Adipocyte (in vitro differentiated cells): ENCODE results near the gene ZNF462.
A peak's percentile ranks its signal among the peaks of the same experiment; 100 is the strongest.

Experiments used
- DNase-seq: peaks from one replicate; pipeline ENCODE4 v3.0.0-alpha.2; 2015; ENCODE audit warnings: low read depth
- H3K27me3 ChIP-seq: replicated peaks from 2 replicates; pipeline ENCODE4 v1.7.0; 2013; ENCODE audit warnings: mild to moderate bottlenecking, low read length, moderate library complexity; ENCODE audit not compliant: control insufficient read depth, insufficient read depth
- H3K36me3 ChIP-seq: 2 replicates; pipeline ENCODE4 v1.7.0; 2013; ENCODE audit warnings: low read length, mild to moderate bottlenecking, moderate library complexity; ENCODE audit not compliant: control insufficient read depth, insufficient read depth, severe bottlenecking
- H3K4me1 ChIP-seq: 2 replicates; pipeline ENCODE4 v1.7.0; 2013; ENCODE audit warnings: mild to moderate bottlenecking, low read length, moderate library complexity; ENCODE audit not compliant: control insufficient read depth, insufficient read depth
- H3K4me3 ChIP-seq: 2 replicates; pipeline ENCODE4 v1.7.0; 2013; ENCODE audit warnings: mild to moderate bottlenecking, low read length, moderate library complexity
- H3K9ac ChIP-seq: 2 replicates; pipeline ENCODE4 v1.7.0; 2013; ENCODE audit warnings: mild to moderate bottlenecking, low read length, moderate library complexity
- H3K9me3 ChIP-seq: 2 replicates; pipeline ENCODE4 v1.7.0; 2013; ENCODE audit warnings: mild to moderate bottlenecking, low read length, moderate library complexity; ENCODE audit not compliant: control insufficient read depth

Gene ZNF462

DNA sequence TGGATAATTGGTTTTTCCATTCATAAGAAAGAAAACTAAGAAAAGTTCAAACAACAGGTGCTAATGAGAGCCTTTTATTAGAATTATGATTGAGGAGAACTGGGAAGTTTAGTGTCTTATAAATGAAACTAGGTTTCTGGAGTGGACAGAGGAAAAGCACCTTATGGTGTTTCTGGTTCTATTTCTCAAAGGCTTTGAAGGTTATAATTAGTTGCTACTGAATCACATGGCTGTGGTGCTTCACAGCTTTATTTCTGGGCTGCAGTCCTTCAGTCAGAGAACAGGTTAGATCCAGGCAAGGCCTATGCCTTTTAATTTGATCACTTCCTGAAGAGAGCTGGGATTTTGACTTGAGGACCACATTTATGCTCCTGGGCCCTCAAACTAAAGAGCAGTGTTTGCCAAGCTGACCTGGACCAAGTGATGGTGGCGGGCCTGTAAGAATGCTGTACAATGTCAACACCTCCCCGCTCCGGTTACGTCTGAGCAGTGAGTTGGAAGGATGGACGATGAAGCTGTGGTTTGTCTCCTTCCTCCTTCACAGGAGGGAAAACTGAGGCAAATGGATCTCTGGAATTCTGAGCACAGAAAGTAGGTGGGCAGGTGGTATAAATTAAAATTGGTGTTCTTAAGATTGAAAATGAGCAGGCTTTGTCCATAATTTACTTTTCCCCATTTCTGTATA lies 56.0 kb downstream of the ZNF462 start:
- no peak for DNase-seq
- no peak overlapping the region for H3K9ac ChIP-seq
- peaks cover 8% of the 10 kb centered on the region for H3K36me3 ChIP-seq
- no peaks in the 10 kb centered on the region for H3K27me3 ChIP-seq
- peaks cover 37% of the 10 kb centered on the region for H3K4me1 ChIP-seq
- no peaks in the 10 kb centered on the region for H3K9me3 ChIP-seq
- H3K4me3 ChIP-seq = no peak overlapping the region

- DNase-seq = no peak
- Histone ChIP-seq H3K9ac (no peak overlapping the region), H3K36me3 (peaks cover 20% of the 10 kb centered on the region), H3K27me3 (no peaks in the 10 kb centered on the region), H3K9me3 (no peaks in the 10 kb centered on the region), H3K4me1 (peaks cover 37% of the 10 kb centered on the region), H3K4me3 (no peak overlapping the region)
These were observed 57.1 kb downstream of the ZNF462 start for GRCh38 chr9:106920091-106920490.

- Histone ChIP-seq H3K4me3 (peak overlapping the region; percentile 62), H3K27me3 (no peaks in the 10 kb centered on the region), H3K9ac (peak overlapping the region; percentile 65), H3K4me1 (peaks cover 37% of the 10 kb centered on the region), H3K36me3 (peaks cover 27% of the 10 kb centered on the region), H3K9me3 (no peaks in the 10 kb centered on the region)
- peak; percentile 19 for DNase-seq
These were observed 57.8 kb downstream of the ZNF462 start for GRCh38 chr9:106920701-106921283.

DNA sequence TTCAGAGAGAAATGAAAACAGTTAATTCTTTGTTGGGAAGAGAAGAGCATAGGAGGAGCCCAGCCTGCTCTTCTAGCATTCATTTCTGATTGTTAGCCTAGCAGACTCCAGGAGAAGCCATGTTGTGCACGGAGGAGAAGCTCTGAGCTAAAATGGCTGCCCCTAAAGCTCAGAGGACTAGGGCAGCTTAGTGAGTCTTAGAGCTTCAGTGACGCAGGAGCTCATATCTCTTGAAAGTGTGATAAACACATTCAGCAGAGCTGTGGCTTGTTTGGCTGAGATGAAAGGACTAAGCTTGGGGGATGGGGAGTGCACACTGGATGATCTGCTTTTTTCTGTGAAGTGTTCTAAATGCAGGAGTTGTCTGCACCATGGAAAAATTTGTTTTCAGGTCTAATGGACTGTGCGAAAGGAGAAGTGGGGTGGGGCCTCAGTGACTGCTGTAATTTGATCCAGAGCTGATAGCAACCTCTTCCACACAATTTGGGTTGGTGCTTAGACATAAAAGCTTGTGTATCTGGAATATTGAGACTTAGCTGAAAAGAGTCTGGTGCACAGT lies 58.5 kb downstream of the ZNF462 start:
- Histone ChIP-seq H3K9ac (peak overlapping the region; percentile 65), H3K4me1 (peaks cover 37% of the 10 kb centered on the region), H3K4me3 (peak overlapping the region; percentile 62), H3K36me3 (peaks cover 33% of the 10 kb centered on the region), H3K27me3 (no peaks in the 10 kb centered on the region), H3K9me3 (no peaks in the 10 kb centered on the region)
- peak; percentile 37 for DNase-seq

DNA sequence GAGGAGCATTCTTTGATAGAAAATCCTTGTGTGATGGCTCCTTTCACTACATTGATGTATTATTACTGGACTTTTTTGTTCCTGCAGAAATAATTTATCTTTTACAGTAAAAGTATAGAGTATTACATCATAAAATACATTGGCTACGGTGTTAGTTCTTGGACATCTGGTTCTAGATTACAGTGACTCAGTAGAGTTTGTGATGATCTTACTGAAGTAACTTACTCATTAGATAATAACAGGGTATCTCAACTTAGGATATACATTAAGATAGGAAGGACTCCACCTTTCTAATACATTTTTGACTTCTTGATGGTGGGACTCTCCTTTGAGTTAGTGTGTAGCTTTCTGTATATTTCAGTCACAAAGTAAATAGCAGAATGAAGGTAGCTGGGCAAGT lies 59.1 kb downstream of the ZNF462 start:
- DNase-seq = peak; percentile 24
- Histone ChIP-seq H3K9ac (peak overlapping the region; percentile 65), H3K36me3 (peaks cover 38% of the 10 kb centered on the region), H3K4me1 (peaks cover 32% of the 10 kb centered on the region), H3K27me3 (no peaks in the 10 kb centered on the region), H3K9me3 (no peaks in the 10 kb centered on the region), H3K4me3 (peak overlapping the region; percentile 62)

DNA sequence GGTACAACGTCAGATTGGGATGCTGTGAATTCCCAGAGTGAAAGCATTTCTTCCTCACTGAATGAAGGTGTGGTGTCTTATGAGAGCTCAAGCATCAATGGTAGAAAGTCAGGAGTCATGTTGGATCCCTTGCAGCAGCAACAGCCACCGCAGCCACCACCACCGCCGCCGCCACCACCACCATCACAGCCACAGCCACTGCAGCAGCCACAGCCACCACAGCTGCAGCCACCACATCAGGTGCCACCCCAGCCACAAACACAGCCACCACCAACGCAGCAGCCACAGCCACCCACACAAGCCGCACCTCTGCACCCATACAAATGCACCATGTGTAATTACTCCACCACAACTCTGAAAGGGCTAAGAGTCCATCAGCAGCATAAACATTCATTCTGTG lies 62.4 kb downstream of the ZNF462 start:
- no peaks in the 10 kb centered on the region for H3K27me3 ChIP-seq
- no peak for DNase-seq
- H3K4me1 ChIP-seq = peaks cover 37% of the 10 kb centered on the region
- H3K4me3 ChIP-seq = no peak overlapping the region
- peaks cover 63% of the 10 kb centered on the region for H3K36me3 ChIP-seq
- no peaks in the 10 kb centered on the region for H3K9me3 ChIP-seq
- H3K9ac ChIP-seq = no peak overlapping the region

- H3K4me3 ChIP-seq = no peak overlapping the region
- no peak overlapping the region for H3K9ac ChIP-seq
- peaks cover 85% of the 10 kb centered on the region for H3K36me3 ChIP-seq
- peaks cover 17% of the 10 kb centered on the region for H3K4me1 ChIP-seq
- no peaks in the 10 kb centered on the region for H3K9me3 ChIP-seq
- H3K27me3 ChIP-seq = no peaks in the 10 kb centered on the region
- no peak for DNase-seq
These were observed 65.0 kb downstream of the ZNF462 start for GRCh38 chr9:106927916-106928315.

- Histone ChIP-seq H3K4me1 (peaks cover 17% of the 10 kb centered on the region), H3K9ac (no peak overlapping the region), H3K9me3 (no peaks in the 10 kb centered on the region), H3K27me3 (no peaks in the 10 kb centered on the region), H3K36me3 (peaks cover 88% of the 10 kb centered on the region), H3K4me3 (no peak overlapping the region)
- no peak for DNase-seq
These were observed 65.4 kb downstream of the ZNF462 start for GRCh38 chr9:106928350-106928749.

DNA sequence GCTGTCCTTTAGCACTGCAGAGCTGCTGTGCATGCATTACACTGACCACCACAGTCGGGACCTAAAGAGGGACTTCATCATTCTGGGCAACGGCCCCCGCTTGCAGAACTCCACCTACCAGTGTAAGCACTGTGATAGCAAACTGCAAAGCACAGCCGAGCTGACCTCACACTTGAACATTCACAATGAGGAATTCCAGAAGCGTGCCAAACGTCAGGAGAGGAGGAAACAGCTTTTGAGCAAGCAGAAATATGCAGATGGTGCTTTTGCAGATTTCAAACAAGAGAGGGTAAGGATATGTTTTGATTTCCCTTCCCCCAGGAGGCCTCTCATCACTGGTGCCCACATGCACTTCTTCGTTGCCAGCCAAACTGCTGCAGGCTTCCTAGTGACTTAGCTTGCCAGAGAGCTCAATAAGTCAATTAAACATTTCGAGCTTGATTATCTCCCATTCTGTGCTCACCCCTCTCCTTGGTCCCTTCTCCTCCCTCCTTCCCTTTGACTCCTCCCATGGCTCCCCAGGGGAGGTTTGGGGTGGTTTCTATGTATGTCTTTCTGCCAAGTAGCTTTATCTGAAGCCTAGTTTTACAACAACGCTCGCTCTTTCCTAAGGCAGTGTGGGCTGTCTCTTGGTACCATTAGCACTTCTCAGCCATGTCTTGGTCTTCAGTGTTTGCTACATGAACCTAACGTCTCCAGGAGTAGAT lies 66.7 kb downstream of the ZNF462 start:
- H3K9ac ChIP-seq = no peak overlapping the region
- H3K36me3 ChIP-seq = peaks cover 80% of the 10 kb centered on the region
- no peak overlapping the region for H3K4me3 ChIP-seq
- DNase-seq = no peak
- peaks cover 17% of the 10 kb centered on the region for H3K4me1 ChIP-seq
- no peaks in the 10 kb centered on the region for H3K27me3 ChIP-seq
- no peaks in the 10 kb centered on the region for H3K9me3 ChIP-seq

GRCh38 chr9:106930477-106930876 lies 67.5 kb downstream of the ZNF462 start:
- Histone ChIP-seq H3K4me3 (no peak overlapping the region), H3K9ac (no peak overlapping the region), H3K36me3 (peaks cover 79% of the 10 kb centered on the region), H3K9me3 (no peaks in the 10 kb centered on the region), H3K4me1 (peaks cover 17% of the 10 kb centered on the region), H3K27me3 (no peaks in the 10 kb centered on the region)
- no peak for DNase-seq

- H3K4me3 ChIP-seq = no peak overlapping the region
- H3K36me3 ChIP-seq = peaks cover 79% of the 10 kb centered on the region
- H3K9ac ChIP-seq = no peak overlapping the region
- DNase-seq = no peak
- no peaks in the 10 kb centered on the region for H3K9me3 ChIP-seq
- peaks cover 17% of the 10 kb centered on the region for H3K4me1 ChIP-seq
- H3K27me3 ChIP-seq = no peaks in the 10 kb centered on the region
These were observed 68.5 kb downstream of the ZNF462 start for GRCh38 chr9:106931466-106931865.
